ENCODE results near the gene MCC.

DNA sequence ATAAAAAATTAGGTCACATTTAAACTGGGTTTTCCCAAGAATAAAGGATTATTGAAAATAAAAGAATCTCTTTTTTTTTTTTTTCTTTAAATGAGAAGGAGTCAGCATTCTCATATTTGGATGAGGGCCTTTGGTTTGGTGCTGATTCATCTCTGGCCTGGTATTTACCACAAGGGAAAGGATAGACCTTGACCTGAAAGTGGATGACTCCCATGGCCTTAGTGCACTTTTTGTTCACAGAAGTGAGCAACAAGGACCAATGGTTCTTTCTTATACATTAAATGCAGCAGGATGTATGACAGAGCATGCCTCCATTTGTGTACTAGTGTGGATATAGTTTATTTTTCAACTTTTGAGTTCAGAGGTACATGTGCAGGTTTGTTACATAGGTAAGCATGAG, 32.2 kb upstream of the MCC start:
- TF ChIP-seq POLR2A (IDR thresholded peaks at IDR 0.05) (no peak), POLR2AphosphoS5 (IDR thresholded peaks at IDR 0.05) (no peak)

Data from breast epithelium (tissue), 3 donors.